SU-DHL-6 (cell line): ENCODE results near the gene FAT1.

Source experiments
- H2AFZ ChIP-seq: fragments of 200-600 bp; sonication (generic); 2 replicates; pipeline ENCODE4 v1.6.1; 2014; ENCODE audit warnings: low read depth, mild to moderate bottlenecking, moderate library complexity, mixed read lengths, antibody characterized with exemption, low read length; ENCODE audit not compliant: severe bottlenecking
- H3F3A ChIP-seq: fragments of 200-600 bp; shearing (Covaris generic); 2 replicates; pipeline ENCODE4 v1.6.0; 2016; ENCODE audit warnings: antibody characterized with exemption, mild to moderate bottlenecking; ENCODE audit not compliant: insufficient read depth
- H3K27ac ChIP-seq: fragments of 200-600 bp; sonication (generic); 2 replicates; pipeline ENCODE4 v1.5.1; 2016; ENCODE audit warnings: low read depth, mild to moderate bottlenecking, low read length, moderate library complexity, mixed read lengths
- H3K27me3 ChIP-seq: fragments of 200-600 bp; sonication (generic), shearing (Covaris generic); 2 replicates; pipeline ENCODE4 v1.6.0; 2014; ENCODE audit warnings: mild to moderate bottlenecking, low read length
- H3K36me3 ChIP-seq: fragments of 200-600 bp; sonication (generic); 2 replicates; pipeline ENCODE4 v1.6.1; 2014; ENCODE audit warnings: mild to moderate bottlenecking, low read length, mixed read lengths
- H3K4me2 ChIP-seq: fragments of 300-600, 200-600 bp; shearing (Covaris generic), sonication (generic); 2 replicates; pipeline ENCODE4 v1.6.0; 2014; ENCODE audit warnings: low read length, low read depth, mild to moderate bottlenecking; ENCODE audit not compliant: poor library complexity, severe bottlenecking
- H3K4me3 ChIP-seq: fragments of 200-600 bp; sonication (generic); 2 replicates; pipeline ENCODE4 v1.5.1; 2014; ENCODE audit warnings: antibody characterized with exemption, low read length, mild to moderate bottlenecking, mixed read lengths; ENCODE audit not compliant: insufficient read depth, poor library complexity, severe bottlenecking
- H3K79me2 ChIP-seq: fragments of 200-600 bp; sonication (generic); 2 replicates; pipeline ENCODE4 v1.6.1; 2014; ENCODE audit warnings: mild to moderate bottlenecking, low read length, moderate library complexity; ENCODE audit not compliant: insufficient read depth
- H3K9ac ChIP-seq: fragments of 200-600 bp; sonication (generic); 2 replicates; pipeline ENCODE4 v1.7.0; 2014; ENCODE audit warnings: mild to moderate bottlenecking, low read length
- H3K9me2 ChIP-seq: fragments of 200-600 bp; sonication (generic); replicated peaks from 2 replicates; pipeline ENCODE4 v1.6.1; 2014; ENCODE audit warnings: low read length; ENCODE audit not compliant: insufficient read depth
- H3K9me3 ChIP-seq: fragments of 200-600 bp; sonication (generic); 2 replicates; pipeline ENCODE4 v1.6.1; 2014; ENCODE audit warnings: low read length, mixed read lengths; ENCODE audit not compliant: insufficient read depth
- H4K20me1 ChIP-seq: fragments of 200-600 bp; sonication (generic); 2 replicates; pipeline ENCODE4 v1.6.1; 2014; ENCODE audit warnings: low read depth, mild to moderate bottlenecking, antibody characterized with exemption, low read length, moderate library complexity, mixed read lengths
- CTCF ChIP-seq: fragments of 200-600 bp; sonication (generic); IDR thresholded peaks from one replicate; pipeline ENCODE4 v1.5.1; 2017; ENCODE audit warnings: antibody characterized with exemption, mild to moderate bottlenecking, low read length, moderate library complexity; ENCODE audit not compliant: insufficient read depth, poor library complexity, severe bottlenecking
- EZH2phosphoT487 ChIP-seq: fragments of 200-600 bp; sonication (generic), shearing (Covaris generic); conservative IDR thresholded peaks from 2 replicates; pipeline ENCODE4 v1.6.1; 2018; ENCODE audit warnings: mild to moderate bottlenecking, antibody characterized with exemption, low read length, moderate library complexity, mixed read lengths

Gene FAT1

GRCh38 chr4:186698028-186698427 lies 25.6 kb downstream of the FAT1 start:
- TF ChIP-seq EZH2phosphoT487 (no peak), CTCF (no peak)
- Histone ChIP-seq H3K4me3 (no peak overlapping the region), H3K79me2 (no peaks in the 10 kb centered on the region), H3K9me3 (no peaks in the 10 kb centered on the region), H3K27ac (no peak overlapping the region), H3K27me3 (no peaks in the 10 kb centered on the region), H3K9me2 (no peaks in the 10 kb centered on the region), H3F3A (no peaks in the 10 kb centered on the region), H4K20me1 (no peaks in the 10 kb centered on the region), H2AFZ (no peak overlapping the region), H3K4me2 (no peak overlapping the region), H3K9ac (no peak overlapping the region), H3K36me3 (no peaks in the 10 kb centered on the region)

GRCh38 chr4:186695392-186695791 lies 28.3 kb downstream of the FAT1 start:
- no peaks in the 10 kb centered on the region for H3K36me3 ChIP-seq
- no peaks in the 10 kb centered on the region for H3K9me3 ChIP-seq
- TF ChIP-seq EZH2phosphoT487 (no peak), CTCF (no peak)
- H3K27ac ChIP-seq: no peak overlapping the region
- no peaks in the 10 kb centered on the region for H3F3A ChIP-seq
- H4K20me1 ChIP-seq: no peaks in the 10 kb centered on the region
- H3K9me2 ChIP-seq: no peaks in the 10 kb centered on the region
- no peaks in the 10 kb centered on the region for H3K27me3 ChIP-seq
- no peaks in the 10 kb centered on the region for H3K79me2 ChIP-seq
- no peak overlapping the region for H3K4me2 ChIP-seq
- no peak overlapping the region for H2AFZ ChIP-seq
- H3K4me3 ChIP-seq: no peak overlapping the region
- H3K9ac ChIP-seq: no peak overlapping the region

- Histone ChIP-seq H3K9ac (no peak overlapping the region), H3F3A (no peaks in the 10 kb centered on the region), H3K9me2 (no peaks in the 10 kb centered on the region), H3K4me2 (no peak overlapping the region), H2AFZ (no peak overlapping the region), H3K27me3 (no peaks in the 10 kb centered on the region), H3K27ac (no peak overlapping the region), H3K9me3 (no peaks in the 10 kb centered on the region), H3K4me3 (no peak overlapping the region), H3K79me2 (no peaks in the 10 kb centered on the region), H3K36me3 (no peaks in the 10 kb centered on the region), H4K20me1 (no peaks in the 10 kb centered on the region)
- TF ChIP-seq CTCF: no peak
Measured at GRCh38 chr4:186693894-186694293, 29.8 kb downstream of the FAT1 start.
